ENCODE measurements around the gene EOGT.

The EOGT gene

DNA sequence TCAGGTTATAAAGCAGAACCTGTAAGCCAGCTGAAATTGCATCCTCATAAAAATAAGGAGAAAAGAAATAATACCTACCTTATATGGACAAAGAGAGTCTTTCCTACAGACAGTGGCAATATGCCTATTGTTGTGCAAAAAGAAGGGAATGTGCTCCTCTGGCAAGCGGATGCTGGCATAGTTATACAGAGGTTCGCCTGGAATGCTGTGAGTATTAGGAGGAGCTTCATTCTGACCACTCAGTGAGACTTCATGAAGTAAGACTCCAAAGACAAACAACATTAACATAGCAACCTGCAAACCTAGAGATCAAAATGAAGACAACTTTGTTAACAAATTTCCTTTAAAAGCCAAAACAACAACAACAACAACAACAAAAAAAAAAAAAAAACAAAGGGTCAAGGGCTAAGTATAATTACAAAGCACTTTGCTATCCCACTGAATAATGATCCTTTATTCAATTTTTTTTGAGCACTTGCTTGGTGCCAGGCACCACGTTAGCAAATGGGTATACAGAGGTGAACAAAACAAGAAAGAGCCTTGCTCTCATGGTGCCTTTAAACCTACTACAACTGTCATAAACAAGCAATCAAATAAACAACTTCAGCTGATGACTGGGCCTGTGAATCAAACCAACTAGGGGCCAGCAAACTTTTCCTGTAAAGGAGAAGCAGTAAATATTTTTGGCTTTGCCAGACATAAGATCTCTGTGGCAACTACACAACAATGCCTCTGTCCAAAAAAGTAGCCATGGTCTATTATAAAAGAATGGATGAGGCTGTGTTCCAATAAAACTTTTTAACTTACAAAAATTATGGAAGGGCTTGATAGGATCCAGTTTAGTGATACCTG, 3.7 kb downstream of the EOGT start:
- no peak for DNase-seq (ENCODE audit: low read depth in 2 of 2)

DNA sequence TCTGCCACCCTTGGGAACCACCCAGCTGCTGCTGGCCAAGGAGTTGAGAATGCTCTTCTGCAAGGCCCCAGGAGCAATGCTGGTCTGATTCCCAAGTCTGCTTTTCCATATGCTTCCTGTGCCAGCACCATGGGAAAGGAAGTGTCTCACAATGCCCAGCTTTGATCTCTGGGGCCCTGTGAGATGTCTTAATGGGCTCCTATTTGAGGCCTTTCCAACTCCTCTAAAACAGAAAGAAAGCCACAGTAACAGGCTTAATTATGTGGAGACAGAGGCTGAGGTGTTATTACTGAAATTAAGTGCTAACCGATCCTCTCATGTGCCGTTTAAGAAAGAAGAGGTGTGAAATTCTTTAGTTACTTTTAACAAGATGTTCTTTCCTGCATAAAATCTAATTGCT, 4.5 kb downstream of the EOGT start:
- DNase-seq (ENCODE audit: low read depth in 2 of 2), result no peak

DNA sequence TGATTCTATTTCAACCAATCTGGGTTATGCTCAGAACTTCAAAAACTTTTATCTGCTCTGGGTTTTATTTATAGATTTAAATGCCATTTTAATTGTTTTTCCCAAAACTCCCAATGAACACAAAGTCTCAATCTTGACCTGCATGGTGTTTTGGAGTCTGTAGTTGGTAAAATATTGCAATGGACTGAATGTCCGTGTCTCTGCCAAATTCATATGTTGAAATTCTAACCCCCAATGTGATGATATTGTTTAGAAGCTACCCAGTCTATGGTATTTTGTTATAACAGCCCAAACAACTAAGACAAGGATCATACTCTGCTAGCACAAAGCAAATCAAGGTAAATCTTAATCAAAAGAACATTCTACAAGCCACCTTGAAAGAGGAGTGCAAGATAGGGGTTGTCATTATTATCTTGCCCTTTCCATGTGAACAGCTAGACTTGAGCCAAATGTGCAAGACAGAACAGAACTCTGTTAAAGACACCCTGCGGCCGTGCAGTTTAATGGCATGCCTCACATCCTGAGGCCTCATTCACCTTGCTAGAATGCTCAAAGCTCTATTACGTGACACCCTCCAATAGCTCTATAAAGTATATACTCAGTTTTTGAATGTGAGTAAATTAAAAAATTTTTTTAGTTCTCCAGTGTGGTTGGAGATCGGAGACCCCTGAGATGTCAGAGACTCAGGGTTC, 7.5 kb downstream of the EOGT start:
- no peak for DNase-seq (ENCODE audit: low read depth in 2 of 2)

DNA sequence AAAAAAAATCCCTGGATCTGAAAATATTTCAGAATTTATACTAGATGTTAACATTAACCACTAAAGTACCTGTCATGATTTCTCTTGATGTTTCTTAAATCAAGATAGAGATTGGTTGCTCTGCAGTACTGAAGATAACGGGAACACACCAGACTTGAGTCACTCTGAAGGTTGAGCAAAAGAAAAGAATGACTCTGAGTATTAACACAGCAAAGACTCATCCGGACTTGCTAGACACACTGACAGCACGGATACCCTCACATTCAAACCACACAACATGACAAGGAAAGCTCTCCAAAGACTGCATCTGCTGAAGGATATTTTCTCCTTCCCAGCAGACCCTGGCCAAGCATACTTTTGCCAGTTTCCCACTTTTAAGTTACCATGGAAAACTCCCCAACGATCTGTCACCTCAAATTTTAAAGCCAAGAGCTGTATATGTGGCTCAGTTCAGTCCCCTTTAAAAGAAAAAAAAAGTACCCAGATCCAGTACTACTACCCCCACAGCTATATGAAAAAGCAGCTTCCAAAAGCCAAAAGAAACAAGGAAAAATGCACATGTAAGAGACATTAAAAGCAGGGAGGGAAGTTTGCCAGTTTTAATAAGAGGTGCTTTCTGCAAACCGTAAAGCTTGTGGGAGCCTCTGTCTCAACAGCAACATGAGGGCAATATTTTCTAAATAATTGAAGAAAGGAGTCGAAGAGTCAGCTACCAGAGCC, 8.3 kb downstream of the EOGT start:
- DNase-seq (ENCODE audit: low read depth in 2 of 2), result no peak

DNA sequence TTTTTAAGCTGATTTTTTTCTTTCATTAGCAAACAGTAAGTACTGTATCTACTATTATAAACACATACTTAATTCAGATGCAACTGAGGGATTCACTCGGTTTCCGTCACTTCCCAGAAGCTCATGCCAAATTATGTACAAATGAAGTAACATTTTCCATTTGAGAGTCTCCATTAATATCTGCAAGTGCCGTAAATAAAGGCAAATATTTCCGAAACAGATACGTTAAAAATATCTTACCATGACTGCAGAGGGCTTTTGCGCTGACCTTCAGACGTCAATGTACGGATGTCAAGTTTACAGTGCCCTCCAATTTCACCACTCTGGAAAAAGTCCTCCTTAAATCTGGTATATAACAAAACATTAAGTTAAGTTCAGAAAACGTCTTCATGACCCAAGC, 9.3 kb downstream of the EOGT start:
- DNase-seq (ENCODE audit: low read depth in 2 of 2), result no peak

DNA sequence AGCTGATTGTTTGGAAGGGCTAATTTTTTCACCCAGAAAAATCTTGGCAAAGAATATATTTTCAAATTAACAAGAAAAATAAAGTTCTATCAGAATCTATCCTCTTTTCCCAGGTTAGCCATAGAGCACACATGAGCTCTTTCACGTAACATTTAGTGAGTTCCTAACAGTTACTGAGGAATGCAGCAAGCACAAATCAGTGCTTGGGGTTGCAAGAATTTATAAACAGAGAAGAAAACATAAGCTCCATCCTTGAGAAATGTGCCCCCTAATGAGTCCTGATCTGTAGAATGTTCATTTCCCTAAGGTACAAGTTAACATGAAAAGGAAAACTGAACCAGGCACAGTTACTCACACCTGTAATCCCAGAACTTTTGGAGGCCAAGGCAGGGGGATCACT, 13.9 kb downstream of the EOGT start:
- DNase-seq (ENCODE audit: low read depth in 2 of 2), result no peak

DNA sequence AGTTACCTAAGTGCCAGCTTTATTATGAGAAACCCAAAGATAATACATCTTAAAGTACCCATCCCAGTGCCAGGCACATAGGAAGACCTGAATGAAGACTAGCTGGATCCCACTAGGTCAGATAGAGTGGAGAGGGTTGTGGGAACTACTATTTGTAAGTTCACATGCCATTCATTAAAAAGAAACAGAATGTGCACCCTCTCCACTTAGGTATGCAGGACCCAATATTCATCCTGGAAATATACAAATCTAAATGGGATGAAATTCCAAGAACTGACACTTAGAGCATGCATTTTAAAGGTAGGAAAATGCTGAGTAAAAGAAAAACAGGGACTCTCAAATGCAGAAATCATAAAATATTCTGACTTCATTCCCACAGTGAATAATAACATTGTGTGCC, 14.3 kb downstream of the EOGT start:
- DNase-seq (ENCODE audit: low read depth in 2 of 2), result no peak

DNA sequence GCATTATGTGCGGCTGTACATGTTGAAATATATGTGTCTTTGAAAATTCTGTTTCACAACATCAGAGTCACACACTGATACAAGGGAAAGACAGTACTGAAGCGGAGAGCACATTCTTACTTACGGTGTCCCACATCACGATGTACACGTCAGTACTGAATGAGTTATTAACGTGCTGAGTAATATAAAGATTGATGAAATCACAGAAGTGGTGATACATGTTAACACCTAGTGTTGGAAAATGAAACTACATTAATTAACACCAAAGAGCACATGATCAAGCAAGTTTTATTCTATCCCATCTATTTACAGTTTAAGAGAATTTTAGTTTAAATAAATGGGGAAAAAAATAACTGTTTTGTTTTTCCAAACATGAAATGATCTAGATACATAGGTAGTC, 15.6 kb downstream of the EOGT start:
- no peak for DNase-seq (ENCODE audit: low read depth in 2 of 2)

DNA sequence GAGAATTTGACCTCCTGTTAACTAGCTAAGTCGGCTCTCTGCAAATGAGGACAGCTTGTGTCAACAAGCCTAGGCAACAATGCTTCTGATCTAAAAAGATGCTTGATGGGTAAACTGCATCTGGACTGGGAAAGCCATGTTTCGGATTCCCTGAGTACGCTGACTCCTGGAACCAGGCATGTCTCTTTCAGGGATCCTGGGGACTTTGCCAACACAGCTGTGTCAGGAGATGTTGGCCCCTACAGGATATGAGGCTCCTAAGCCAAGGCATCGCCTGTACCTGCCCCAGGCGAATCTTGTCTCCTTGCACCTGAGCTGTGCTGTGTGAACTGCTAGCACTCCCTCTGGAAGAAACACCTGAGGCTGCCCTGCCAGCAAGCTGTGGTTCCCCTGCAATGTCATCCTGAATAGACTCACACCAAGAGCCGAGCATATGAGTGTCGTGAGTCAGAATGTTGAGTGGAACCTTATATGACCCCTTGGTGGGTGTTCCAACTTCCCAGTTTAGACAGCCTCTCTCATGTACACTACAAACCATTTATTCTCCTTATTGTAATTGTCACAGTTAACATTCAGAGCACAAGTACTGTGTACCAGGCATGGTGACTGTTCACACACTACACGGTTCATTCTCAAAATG, 17.0 kb downstream of the EOGT start:
- DNase-seq (ENCODE audit: low read depth in 2 of 2), result no peak

DNA sequence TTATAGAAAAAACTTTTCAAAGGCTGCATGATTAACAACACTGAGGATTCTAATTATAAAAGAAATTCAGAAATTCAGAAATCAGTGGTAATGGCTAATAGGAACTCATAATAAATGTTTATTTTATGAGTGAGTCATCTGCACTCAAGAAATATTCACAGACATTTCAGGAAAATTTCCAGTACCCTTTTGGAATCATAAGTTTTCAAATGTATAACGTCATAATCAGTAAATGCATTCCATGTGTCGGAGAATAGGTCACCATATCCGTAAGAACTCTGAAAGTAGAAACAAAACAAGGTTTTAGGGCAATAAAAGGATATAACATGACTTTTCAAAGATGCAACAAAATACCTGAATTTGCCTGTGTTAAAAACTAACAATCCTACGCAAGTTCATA, 24.7 kb downstream of the EOGT start:
- no peak for DNase-seq (ENCODE audit: low read depth in 2 of 2)

DNA sequence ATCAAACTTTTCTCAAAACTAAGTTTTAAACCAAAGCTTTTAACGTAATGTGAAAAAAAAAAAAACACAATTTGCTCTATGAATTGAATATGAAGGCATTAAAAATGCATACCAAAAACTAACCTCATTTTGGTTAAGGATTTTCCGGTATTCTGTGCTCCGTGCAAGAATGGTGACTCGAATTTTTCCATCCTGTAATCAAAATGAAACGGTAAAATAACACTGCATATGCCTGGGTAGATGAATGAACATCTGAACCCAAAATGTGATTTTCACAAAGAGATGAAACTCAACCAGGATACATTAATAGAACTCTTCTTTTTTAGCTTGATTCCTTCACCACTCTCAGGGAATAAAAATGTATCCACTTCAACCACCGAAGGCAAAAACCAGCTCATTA, 26.2 kb downstream of the EOGT start:
- no peak for DNase-seq (ENCODE audit: low read depth in 2 of 2)

DNA sequence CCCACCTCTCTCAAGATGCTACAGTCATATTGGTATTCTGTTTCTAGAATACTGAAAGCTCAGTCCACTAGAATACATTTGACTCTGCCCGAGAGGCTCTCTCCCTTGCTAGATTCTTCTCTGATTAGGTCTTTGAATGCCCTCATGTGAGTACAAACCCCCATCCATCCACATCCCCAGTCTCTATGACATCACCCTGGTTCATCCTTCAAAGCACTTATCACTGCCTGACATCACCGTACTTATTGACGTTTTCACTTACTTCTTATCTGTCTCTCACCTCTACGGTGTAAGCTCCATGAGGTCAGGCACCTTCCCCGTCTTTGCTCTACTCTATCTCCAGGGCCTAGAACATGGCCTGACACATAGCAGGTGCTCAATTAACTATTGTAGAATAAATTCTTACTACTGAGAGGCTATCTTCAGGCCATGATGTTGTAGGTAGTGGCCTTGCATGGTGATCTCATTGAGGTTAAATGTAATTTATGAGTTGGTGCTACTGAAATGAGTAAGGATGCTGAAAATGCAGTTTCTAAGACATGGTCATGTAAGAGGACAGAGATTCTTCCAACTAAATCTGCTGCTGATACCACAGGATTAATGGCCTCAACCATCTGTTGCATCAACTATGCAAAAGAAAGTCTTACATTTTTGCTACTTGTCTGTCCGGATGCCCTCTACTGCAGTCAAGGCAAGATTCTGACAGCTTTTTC, 26.8 kb downstream of the EOGT start:
- DNase-seq (ENCODE audit: low read depth in 2 of 2), result no peak

DNA sequence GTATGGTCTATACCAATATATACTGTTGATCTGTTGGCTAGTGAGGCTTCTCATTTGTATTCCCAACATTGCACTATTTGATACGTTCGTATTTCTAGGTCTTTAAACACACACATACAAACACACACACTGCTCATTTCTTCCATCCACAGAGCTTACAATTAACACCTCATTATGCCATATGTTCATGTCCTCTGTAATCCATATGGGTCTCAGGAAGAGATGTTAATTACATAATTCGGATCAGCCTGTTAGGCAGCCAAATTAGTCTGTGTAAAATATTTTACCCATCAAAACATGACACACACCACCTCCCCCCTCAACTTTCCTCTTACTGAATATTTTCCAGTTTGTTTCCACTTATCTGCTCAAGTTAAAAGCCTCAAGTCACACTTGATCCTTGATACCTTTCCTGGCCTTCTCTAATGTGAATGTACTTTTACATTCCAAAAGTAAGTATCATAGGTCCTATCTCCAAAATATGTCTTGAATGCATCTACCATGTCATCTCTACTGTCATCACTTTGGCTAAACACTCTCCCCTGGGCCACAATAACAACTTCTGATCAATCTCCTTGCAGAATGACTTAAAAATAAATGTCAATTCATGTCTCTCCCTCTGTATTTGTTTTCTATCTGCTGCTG, 28.2 kb downstream of the EOGT start:
- DNase-seq (ENCODE audit: low read depth in 2 of 2), result no peak

DNA sequence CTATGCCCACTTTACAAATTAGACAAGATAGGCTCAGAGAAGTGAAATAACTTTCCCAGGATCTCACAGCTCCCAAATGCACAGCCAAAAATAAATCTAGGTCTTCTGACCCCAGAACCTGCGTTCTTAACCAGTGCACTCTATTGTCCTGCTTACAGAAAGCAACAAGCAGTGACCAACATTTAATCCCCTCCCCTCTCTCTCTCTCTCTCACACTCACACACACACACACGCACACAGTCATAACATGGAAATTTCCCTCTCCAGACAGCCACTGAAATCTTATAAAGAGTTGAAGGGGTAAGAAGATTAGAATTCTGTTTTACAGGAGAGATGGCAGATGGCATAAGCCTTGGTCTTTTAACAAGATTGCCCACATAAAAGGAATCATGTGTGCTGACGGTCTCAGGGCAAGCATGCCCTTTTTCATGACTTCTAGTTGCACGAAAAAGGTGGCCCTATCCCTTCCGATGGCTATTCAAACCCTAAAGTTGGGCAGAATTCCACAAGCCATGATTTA, 29.4 kb downstream of the EOGT start:
- no peak for DNase-seq (ENCODE audit: low read depth in 2 of 2)

DNA sequence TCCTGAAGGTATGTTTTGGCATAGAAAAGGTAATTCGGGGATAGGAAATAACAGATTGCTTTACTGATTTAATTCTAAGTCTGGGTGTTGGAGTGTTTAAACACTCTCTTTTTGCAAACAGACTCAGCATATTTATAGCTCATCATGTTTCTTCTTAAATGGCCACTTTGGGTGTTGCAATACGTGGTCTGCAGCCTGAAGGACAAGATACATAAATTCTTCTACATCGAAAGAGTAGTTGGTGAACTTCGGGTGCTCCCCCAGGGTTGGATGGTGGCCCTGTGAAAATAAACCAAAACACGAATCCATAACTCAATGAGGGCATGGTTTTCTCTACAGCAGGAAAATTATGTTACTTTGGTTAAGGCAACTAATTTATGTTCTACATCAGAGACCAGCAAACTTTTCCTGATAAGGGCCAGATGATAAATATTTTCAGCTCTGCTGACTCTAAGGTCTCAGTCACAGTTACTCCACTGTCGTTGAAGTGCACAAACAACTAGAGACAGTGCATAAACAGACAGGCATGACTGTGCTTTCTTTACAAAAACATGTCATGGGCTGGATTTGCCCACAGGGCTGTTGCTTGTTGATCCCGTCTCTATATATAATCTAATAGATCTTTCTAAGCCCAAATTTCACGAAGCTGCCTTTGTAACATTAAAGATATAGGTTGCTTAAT, 35.9 kb downstream of the EOGT start:
- DNase-seq (ENCODE audit: low read depth in 2 of 2), result no peak

DNA sequence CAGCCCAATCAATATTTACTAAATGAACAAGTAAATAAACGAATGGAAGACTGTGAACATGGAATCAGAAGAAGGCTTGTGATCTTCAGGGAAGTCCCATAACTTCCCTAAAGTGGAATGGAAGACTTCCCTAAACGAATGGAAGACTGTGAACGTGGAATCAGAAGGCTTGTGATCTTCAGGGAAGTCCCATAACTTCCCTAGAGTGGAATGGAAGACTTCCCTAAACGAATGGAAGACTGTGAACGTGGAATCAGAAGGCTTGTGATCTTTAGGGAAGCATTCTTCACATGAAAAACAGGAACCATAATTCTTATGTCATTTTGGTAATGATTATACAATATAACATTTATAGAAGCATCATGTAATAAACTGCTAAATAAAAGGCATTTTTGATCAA, 38.8 kb downstream of the EOGT start:
- DNase-seq (ENCODE audit: low read depth in 2 of 2), result no peak

DNA sequence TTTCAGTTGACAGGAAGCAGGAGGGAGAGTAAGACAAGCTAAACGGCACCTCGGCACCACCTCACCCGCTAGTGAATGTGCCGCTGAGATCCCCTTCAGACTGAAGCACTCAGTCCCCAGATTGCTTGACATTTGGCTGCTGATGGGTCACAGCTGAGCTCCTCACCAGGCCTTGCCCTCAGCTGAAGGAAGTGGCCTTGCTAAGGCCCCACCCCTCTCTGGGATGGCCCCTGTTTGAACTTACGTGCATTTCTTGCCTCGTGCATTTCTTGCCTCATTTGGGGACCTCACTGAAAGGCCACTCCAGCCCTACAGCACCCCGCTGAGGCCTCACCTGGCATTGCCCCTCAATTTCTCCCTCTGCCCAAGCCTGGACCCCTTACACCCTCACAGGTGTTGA, 39.8 kb downstream of the EOGT start:
- no peak for DNase-seq (ENCODE audit: low read depth in 2 of 2)

DNA sequence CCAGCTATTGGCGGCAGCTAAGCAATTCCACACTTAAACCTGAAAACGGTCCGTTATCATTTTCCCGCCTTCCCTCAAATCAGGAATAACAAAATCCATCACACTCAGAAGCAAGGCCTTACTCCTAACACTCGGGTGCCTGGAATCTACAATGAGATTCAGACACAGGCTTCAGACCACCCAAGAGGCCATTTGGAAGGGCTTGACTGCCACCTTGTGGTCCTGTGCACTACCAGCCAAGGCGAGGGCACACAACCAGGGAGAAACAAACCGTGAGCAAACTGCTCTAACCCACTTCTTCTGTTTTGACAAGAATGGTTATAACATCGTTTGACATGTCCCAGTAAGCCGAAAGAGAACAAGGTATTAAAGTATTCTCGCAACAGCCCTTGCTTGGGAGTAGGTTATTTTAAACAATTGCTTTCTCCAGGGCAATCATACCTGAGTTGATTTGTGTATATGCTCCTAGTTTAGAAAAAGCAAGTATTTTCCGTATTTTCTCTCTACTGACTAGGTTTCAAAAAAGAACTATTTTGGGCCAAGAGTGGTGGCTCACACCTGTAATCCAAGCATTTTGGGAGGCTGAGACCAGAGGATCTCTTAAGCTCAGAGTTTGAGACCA, 41.0 kb downstream of the EOGT start:
- DNase-seq (ENCODE audit: low read depth in 2 of 2), result peak in 1 of 2 donors; percentile 1

DNA sequence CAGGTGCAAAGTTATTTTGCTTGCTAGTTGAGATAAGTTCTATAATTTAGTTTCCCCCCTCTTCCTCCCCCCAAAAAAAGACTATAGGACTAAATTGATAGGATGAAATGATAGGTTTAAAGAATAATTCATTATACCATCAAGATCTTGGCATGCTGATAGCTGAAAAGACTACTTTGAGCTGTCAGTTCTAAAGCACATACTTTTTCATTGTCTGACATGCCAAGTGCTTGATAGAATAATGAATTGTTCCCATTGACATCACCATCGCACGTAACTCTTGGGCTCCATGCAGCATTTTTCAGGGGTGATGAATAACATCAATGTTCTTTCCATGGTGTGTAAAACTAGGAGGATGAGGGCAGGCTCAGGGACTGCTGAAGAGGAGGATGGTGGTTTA, 48.8 kb downstream of the EOGT start:
- DNase-seq (ENCODE audit: low read depth in 2 of 2), result no peak

DNA sequence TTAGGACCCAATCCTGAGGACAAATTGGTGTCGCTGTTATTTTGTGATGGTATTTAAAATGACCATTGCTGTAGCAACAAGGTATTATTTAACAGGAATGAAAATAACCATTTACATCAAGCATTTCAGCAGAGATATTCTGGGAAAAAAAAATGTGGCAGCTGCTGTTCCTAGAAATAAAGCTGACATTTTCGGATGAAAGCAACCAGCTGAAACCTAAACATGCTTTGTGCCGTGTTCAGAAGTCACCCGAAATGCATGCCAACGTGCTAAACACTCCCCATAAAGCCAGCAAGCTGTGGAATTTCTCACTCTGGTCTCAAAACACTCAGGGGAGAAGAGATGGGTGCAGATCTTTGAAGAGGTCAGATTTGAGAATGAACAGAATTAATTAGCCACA, 49.6 kb downstream of the EOGT start:
- DNase-seq (ENCODE audit: low read depth in 2 of 2), result no peak

All from stimulated activated CD8-positive, alpha-beta memory T cell treated with anti-CD3 and anti-CD28 coated beads, Interleukin-7, amount 100 ng/mL, for 4 hours (primary cell).